Right ventricle myocardium superior (tissue), 1 donor: ENCODE results near the gene EDC3. TPM values are rescaled to one million over a fixed set of nuclear protein-coding genes. Genes with fewer than 3 reads are reported as not detected.

Experiments
- ATAC-seq: fragments of 200-7000 bp; cut with Tn5 transposase; one replicate; pipeline ENCODE4 v1.9.1; 2020; ENCODE audit warnings: mild to moderate bottlenecking; ENCODE audit not compliant: poor library complexity
- DNase-seq: peaks from one replicate; pipeline ENCODE4 v3.0.0-alpha.2; 2020
- intact Hi-C: fragments of 100-400 bp; cut with DNase I; formaldehyde crosslinking; loops from one replicate; pipeline ENCODE4 v1.11.2; 2022
- total RNA-seq: library from RNA; stranded (reverse); fragmentation: NEBNext Ultra II Directional; extraction: Animal tissue kit (Norgen Biotek cat#: 25700); gene quantifications from one replicate; pipeline ENCODE4 v1.2.1, GENCODE V29; 2021
- donor health status: DM: no; HTN: yes; CAD: no; lungs with severe emphysema.

EDC3 gene
- total RNA-seq, 1 donor from 2014 or later: 14.4 TPM

DNA sequence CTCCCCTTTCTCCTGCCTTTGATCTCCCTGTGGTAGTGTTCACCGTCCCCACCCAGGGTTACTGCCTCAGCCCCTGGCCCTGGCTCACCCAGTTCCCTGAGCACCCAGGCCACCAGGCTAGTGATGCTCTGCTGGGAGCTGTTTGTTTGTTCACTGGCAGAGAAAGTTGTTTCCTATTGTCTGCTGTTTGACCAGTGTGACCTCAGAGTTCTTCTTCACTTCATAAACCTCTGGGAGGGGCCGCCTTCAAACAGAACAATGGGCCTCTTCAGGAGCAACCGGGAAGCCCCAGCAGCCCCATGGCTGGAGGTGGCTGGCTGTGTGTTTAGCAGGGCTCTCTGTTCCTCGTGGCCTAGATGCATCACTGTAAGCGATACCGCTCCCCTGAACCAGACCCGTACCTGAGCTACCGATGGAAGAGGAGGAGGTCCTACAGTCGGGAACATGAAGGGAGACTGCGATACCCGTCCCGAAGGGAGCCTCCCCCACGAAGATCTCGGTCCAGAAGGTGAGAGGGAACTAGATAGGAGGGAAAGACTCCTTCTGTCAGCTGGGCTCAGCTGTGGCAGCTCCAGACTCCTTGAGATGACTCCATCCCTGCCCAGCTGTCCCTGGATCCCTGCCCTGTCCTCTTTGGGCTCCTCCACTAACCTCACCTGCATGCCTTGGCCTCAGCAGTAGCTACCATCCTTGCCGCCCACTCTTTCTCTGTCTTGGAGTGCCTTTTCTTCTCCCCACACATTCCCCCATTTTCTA, 76.8 kb downstream of the EDC3 start:
- intact Hi-C loops: no loop called here
- no peak for ATAC-seq
- DNase-seq: no peak

GRCh38 chr15:74616996-74617395, 78.8 kb downstream of the EDC3 start:
- no peak for DNase-seq
- intact Hi-C loops: no loop called here
- ATAC-seq: no peak

DNA sequence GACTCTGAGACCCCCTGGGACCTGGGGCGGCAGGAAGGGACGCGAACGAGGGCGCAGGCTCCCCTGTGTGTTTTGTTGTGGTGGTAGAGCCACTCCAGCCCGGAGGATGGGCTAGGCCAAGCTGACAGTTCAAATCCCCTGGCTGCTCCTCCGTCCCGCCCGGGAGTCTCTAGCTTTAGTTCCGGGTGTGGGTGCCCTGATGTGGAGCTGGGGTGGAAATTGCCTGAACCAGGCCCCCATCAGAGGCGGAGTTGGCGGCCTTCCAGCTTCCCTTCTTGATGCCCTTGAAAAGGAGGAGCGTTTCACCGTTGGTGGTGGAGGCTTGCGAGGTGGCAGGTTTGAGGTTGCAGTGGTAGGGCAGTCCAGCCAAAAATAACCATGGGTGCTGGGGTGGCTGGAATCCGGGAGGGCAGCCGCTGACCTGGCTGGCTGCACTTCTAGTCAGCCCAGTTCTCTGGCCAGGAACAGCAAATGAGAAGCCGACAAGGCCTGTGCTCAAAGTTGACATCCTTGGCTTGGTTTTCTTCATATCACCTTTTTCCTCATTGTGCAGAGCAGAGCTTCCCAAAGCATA, 79.4 kb downstream of the EDC3 start:
- DNase-seq (peak; percentile 89), ATAC-seq (peak; percentile 27)
- intact Hi-C loops: no loop called here

DNA sequence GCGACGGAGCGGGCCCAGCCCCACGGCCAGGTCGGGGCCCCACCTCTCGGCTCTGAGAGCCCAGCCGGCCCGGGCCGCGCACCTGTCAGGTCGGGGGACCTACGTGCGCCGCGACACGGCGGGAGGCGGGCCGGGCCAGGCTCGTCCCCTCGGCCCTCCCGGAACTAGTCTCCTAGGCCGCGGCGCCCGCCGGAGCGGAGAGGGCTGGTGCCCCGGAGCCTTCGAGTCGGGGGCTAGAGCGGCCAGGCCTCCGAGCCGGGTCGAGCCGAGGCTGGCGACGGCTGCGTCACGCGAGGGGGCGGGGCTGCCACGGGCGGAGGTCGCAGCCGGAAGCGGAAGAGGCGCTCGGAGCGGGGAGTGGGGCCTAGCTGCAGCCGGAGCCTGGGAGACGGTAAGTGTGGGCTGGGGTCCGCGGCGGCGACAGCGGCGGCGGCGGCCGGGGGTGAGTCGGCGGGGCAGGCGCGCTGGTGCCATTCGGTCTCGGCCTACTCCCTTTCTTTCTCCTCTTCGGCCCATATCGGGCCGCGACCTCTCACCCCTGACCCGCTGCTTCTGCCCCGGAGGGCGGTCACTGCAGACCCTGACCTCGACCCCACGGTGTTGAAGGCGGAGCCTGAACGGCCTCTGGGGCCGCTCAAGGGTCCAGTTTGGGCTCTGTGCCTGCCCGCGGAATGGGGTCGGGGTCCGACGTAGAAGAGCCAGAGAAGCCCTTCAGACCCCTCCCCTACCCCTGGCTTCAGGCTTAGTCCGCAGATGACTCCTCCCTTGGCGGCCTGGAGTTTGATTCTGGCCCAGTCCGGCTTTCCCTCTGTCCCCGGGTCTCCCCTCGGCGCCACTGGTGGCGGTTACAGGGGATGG, 80.1 kb downstream of the EDC3 start, which contains the start of gene CLK3:
Gene CLK3 (plus strand): TSS at position 329 of the 858 bp plus-strand sequence. CDS start 3,361 bp downstream, outside the sequence.
- intact Hi-C loops: no loop called here
- peak; percentile 88 for ATAC-seq
- DNase-seq: peak; percentile 98

DNA sequence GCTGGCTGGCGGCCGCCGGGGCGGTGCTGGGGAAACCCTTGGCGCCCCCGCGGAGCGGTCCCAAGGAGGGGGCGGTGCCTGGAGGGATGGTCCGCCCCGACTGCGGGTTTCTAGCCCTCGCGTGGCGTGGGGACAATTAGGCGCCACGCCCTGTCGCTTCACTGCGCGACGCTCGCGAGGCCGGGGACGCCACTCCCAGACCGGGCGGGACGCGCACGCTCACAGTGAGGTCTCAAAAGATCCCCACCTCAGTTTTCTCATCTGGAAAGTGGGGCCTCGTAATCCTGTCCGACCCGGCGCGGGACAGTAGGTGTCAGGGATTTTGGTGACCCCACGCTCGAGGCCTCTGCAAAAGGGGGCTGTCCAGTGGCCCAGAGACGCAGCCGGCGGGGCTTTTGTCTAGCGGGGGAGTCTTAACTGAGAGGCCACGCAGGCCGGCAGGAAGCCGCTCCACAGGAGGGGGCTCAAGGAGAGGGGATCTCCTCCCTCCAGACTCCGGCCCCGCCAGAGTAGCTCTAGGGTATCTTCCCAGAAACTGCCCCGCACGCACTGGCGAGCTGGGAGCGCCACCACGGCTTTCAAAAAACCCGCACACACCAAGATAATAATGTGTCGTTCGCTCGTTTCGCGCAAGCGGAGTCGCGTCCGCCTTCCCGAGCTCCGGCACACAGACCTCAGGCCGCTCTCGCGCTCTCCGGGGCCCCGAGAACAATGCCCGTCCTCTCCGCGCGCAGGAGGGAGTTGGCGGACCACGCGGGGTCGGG, 80.9 kb downstream of the EDC3 start:
- intact Hi-C loops: loop anchor here (5.0 kb wide), 1 partner anchor 73 kb away; the partner anchor contains the start of gene ARID3B
- ATAC-seq: peak; percentile 82
- peak; percentile 93 for DNase-seq

DNA sequence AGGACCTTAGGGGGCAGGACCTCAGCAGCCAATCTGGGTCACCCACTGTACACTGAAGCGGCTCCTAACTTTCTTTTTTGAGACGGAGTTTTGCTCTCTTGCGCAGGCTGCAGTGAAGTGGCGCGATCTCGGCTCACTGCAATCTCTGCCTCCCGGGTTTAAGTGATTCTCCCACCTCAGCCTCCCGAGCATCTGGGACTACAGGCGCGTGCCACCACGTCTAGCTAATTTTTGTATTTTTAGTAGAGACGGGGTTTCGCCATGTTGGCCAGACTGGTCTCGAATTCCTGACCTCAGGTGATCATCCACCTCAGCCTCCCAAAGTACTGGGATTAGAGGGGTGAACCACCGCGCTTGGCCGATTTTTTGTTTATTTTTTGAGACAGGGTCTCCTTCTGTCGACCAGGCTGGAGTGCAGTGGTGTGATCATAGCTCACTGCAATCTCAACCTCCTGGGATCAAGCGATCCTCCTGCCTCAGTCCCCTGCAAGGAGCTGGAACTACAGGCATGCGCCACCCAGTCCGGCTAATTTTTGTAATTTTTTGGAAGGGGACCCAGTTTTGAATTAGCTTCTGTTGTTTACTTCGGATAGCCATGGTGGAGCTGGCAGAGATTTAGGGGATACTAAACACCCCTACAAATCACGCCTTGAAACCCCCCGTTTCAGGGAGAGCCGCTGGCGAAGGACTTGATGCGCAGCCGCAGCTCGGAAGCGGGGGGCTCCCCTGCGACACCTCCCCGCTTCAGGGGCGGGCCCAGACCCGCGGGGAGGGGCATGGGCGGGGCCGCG, 81.7 kb downstream of the EDC3 start:
- DNase-seq: no peak
- intact Hi-C loops: loop anchor here (5.0 kb wide), 1 partner anchor 72 kb away; the partner anchor contains the start of gene ARID3B
- no peak for ATAC-seq

- ATAC-seq (no peak), DNase-seq (no peak)
These were observed 82.5 kb downstream of the EDC3 start for GRCh38 chr15:74613089-74613952.

GRCh38 chr15:74612677-74613076, 83.1 kb downstream of the EDC3 start:
- ATAC-seq (no peak), DNase-seq (peak; percentile 26)
- intact Hi-C loops: loop anchor here (5.0 kb wide), 1 partner anchor 70 kb away; the partner anchor contains the start of gene ARID3B

More at GRCh38 chr15:74613089-74613952, 82.5 kb downstream of the EDC3 start:
- intact Hi-C loops: loop anchor here (5.0 kb wide), 1 partner anchor 71 kb away; the partner anchor contains the start of gene ARID3B

- intact Hi-C loops: loop anchor here (5.0 kb wide), 1 partner anchor 70 kb away; the partner anchor contains the start of gene ARID3B
- no peak for DNase-seq
- ATAC-seq: no peak
These were observed 84.0 kb downstream of the EDC3 start for GRCh38 chr15:74611834-74612233.

- DNase-seq: no peak
- no peak for ATAC-seq
- intact Hi-C loops: loop anchor here (5.0 kb wide), 1 partner anchor 69 kb away; the partner anchor contains the start of gene ARID3B
These were observed 84.5 kb downstream of the EDC3 start for GRCh38 chr15:74611341-74611740.

DNA sequence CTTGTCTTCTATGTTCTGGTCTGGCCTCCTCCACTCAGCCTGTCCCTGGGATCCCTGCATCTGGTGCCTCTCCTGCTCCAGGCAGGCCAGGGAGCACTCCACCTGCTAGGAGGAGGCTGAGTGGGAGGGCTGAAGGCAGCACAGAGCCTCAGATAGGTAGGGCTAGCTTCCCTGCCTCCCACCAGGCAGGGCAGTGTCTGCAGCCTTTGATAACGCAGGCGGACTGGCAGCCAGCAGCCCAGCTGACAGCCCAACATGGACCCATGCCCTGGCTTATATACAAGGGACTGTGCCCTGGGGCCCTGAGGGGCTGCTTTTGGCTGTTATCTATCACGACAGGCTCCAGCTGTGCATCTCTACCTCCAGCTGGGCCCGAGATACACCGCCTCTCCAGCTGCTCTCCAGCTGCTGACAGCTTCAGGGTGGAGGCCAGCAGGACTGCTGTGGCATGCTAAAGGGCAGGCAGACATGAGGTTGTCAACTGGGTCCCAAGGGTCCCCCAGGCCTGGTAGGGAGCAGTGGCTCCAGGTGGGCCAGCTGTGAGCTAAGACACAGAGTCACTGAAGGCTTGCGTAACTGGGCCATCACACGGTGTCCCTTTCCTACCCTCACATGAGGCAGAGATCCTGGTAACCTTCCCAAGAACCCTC, 85.4 kb downstream of the EDC3 start:
- DNase-seq (peak; percentile 66), ATAC-seq (peak; percentile 23)
- intact Hi-C loops: loop anchor here (5.0 kb wide), 1 partner anchor 68 kb away; the partner anchor contains the start of gene ARID3B

DNA sequence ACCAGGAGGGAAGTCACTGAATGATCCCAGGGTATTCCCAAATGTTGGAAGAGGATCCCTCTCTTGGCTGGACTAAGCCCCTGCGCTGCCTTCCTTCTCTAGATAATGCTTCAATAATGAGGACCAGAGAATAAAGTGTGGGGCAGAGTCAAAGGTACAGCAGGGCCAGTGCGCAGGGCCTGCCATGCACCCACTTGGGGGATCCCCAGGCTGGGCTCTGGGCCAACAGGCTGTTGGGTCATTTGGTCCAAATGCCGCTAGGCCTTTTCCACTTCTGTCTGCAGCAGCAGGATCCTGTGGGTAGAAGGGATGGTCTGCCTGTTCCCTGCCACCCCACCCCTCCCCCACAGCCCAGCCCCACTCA, 85.9 kb downstream of the EDC3 start:
- ATAC-seq: no peak
- intact Hi-C loops: loop anchor here (5.0 kb wide), 1 partner anchor 68 kb away; the partner anchor contains the start of gene ARID3B
- DNase-seq: no peak

DNA sequence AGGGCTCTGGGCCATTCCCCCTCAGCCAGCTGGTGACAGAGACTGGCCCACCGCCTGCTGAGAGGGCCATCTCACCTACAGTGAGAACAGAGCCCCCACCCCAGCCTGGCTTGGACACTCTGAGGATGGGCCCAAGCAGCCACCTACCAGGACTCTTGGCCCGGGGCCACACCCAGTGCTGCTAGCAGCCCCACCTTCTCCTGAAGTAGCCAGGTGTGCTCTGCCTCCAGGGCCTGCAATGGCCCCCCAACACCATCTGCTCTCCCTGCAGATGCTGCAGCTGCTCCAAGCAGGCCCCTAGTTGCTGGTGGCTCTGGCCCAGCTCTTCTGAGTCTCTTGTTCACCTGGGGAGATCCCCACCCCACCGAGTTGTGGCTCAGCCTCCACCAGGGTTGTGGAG, 87.0 kb downstream of the EDC3 start:
- intact Hi-C loops: no loop called here
- ATAC-seq: no peak
- no peak for DNase-seq

- intact Hi-C loops: no loop called here
- ATAC-seq (no peak), DNase-seq (no peak)
These were observed 90.1 kb downstream of the EDC3 start for GRCh38 chr15:74605795-74606150.

DNA sequence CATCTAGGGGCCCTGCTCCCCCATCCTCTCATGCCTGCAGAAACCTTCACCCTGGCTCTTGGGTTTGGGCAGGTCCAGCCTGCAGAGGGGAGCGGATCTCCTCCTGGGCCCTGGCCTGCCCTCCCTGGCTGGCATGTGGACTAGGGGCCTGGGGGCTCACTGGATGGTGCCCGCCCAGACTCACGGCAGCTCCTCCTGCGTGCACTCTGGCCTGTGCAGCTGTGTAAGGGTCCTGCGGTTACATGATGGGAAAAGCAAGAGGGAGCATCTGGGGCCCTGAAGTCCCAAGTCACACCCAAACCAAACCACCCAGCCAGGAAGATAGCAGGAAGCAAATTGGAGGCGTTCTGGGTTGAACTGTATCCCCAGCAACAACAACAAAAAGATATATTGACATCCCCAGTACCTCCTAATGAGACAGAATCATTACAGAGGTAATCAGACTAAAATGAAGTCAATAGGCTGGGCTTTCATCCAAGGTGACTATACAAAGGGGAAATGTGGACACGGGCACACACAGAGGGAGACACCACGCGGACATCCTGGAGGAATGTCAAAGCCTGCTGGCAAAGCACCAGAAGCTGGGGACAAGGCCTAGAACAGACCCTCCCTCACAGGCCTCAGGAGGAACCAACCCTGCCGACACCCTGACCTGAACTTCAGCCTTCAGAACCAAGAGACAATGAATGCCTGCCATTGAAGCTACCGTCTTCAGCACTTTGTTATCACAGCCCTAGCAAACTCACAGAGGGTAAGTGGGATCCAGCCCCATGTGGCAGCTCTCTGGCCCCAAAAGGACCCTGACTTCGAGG, 90.6 kb downstream of the EDC3 start:
- intact Hi-C loops: no loop called here
- DNase-seq (peak; percentile 20), ATAC-seq (no peak)
